Adrenal gland (tissue), 5 donors: ENCODE data around the gene GFOD1.

Experiments
- POLR2A ChIP-seq, 2 donors: fragments of 450-650 bp; IDR thresholded peaks; one replicate each; pipeline ENCODE4 v1.6.1; 2017; ENCODE audit warnings: antibody characterized with exemption in 2 of 2, mild to moderate bottlenecking in 2 of 2, moderate library complexity in 1 of 2
- TF ChIP-seq, protein P1 (sequence below), 6 experiments: fragments of 450-650 bp in 4 of 6; fragments of 200-600 bp in 2 of 6; sonication (generic) in 1 of 6; IDR thresholded peaks; 1 replicate in 5 of 6; 2 replicates in 1 of 6; pipeline versions ENCODE4 v1.5.1 to v1.8.0; 2016 to 2021; ENCODE audit warnings: antibody characterized with exemption in 6 of 6, mild to moderate bottlenecking in 2 of 6, moderate library complexity in 1 of 6
- donor health status: DM: no; HTN: no; CAD: no.

DNA sequence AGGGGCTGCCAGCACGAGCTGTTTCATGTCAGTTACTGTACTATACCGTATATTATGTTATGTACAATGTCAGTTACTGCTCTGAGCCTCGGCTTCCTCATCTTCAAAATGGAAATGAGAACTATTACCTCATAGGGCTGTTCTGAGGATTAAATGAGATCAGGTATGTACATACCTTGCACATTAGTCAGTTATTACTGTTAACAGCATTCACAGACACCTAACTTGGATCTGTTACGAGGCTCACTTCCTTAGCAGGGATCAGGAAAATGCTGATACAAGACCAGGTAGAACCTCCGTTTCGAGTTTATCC lies 89.4 kb downstream of the GFOD1 start:
- TF ChIP-seq, protein P1, sequence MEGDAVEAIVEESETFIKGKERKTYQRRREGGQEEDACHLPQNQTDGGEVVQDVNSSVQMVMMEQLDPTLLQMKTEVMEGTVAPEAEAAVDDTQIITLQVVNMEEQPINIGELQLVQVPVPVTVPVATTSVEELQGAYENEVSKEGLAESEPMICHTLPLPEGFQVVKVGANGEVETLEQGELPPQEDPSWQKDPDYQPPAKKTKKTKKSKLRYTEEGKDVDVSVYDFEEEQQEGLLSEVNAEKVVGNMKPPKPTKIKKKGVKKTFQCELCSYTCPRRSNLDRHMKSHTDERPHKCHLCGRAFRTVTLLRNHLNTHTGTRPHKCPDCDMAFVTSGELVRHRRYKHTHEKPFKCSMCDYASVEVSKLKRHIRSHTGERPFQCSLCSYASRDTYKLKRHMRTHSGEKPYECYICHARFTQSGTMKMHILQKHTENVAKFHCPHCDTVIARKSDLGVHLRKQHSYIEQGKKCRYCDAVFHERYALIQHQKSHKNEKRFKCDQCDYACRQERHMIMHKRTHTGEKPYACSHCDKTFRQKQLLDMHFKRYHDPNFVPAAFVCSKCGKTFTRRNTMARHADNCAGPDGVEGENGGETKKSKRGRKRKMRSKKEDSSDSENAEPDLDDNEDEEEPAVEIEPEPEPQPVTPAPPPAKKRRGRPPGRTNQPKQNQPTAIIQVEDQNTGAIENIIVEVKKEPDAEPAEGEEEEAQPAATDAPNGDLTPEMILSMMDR (IDR thresholded peaks at IDR 0.05) = no peak
- no peak for TF ChIP-seq POLR2A (IDR thresholded peaks at IDR 0.05)
